Activated T-cell treated with anti-CD3 and anti-CD28 coated beads for 24 hours (primary cell): ENCODE measurements around the gene FOXP1.

Experiments
- DNase-seq: peaks from one replicate; pipeline ENCODE4 v3.0.0-alpha.2; 2020; ENCODE audit warnings: low read depth

Gene FOXP1

GRCh38 chr3:71586810-71587242 is 3.3 kb upstream of the FOXP1 start:
- no peak for DNase-seq

DNA sequence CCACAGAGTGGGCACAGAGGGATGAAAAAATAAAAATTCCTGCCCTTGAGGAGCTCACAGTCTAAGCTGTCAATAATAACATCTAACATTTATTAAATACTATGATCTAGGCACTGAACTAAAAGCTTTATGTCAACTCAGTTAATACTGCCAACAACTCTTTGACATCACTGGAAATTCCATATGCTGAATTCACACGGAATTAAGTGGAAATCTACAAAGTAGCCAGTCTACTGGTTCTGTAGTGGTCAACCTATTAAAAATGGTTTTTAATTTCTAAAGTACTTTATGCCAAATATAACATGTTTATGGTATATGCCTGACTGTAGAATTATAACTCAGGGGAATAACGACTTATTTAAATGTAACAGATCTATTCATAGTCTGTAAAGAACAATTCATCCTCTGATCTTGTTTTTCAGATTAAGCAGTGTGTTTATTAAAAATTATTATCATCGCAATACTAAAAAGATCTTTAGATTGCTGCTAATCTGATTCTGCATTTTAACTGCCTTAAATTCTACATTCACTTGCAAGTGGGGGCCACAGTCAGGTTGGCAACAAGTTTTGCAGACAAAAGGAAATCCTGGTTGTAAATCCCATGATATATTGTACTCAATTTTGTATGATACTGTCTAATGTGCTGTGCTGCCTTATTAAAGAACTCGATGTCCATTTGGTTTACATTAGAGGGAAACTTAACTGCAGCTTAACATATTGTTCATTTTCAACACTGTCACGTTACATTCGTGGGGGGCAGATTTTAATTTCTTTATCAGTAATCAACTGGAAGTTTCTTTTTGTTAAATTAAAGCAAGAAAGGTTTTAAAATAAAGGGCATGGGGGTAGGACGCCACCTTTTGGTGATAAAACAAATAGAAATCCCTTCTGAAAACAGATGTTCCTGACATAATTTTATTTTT is 2.6 kb upstream of the FOXP1 start:
- DNase-seq: no peak

DNA sequence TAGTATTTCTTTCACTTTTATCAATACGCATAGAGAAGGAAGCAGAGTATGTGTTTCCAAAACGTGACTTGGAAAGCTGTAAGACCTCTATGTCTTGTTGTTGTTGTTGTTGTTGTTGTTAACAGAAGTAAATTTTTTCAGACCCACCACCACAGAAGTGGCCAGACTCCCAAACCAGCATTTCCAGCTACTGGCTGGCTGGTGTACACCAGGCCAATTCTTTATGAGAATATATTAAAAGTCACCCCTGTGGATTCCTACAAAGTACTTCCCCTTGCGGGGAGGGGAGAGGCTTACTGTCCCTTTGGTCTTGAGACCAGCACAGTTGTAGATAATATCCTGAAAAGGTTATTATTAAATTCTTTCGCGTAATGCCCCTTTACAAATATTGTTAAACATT is 1.6 kb upstream of the FOXP1 start:
- no peak for DNase-seq

DNA sequence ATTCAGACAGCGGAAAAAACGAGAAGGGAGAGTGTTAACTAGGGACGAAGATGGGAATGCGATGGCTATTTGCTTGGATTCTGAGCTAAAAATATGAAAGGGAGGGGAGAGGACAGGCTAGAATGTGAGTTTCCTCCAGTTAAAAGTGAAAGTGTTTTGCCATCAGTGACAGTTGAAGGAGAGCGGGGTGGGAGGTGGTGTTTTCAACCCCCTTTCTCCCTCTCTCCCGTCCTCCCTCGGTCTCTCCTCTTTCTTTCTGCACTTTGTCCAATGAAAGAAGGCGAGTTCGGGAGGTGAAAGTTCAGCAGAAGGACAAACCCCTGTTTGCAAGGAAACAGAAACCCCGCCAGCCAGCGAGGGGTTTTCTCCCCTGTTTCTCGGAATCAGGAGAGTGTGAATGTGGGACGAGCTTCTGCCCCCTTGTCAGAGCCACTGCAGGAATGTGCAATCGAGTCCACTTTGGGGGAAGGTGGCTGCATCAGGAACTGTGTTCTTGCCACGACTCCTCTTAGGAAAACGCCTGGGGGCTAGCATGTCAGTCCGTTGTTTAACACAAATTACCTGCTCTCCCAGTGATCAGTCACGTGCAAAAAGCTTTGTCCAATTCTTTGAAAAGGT is 975 bp upstream of the FOXP1 start:
- DNase-seq: peak; percentile 66

DNA sequence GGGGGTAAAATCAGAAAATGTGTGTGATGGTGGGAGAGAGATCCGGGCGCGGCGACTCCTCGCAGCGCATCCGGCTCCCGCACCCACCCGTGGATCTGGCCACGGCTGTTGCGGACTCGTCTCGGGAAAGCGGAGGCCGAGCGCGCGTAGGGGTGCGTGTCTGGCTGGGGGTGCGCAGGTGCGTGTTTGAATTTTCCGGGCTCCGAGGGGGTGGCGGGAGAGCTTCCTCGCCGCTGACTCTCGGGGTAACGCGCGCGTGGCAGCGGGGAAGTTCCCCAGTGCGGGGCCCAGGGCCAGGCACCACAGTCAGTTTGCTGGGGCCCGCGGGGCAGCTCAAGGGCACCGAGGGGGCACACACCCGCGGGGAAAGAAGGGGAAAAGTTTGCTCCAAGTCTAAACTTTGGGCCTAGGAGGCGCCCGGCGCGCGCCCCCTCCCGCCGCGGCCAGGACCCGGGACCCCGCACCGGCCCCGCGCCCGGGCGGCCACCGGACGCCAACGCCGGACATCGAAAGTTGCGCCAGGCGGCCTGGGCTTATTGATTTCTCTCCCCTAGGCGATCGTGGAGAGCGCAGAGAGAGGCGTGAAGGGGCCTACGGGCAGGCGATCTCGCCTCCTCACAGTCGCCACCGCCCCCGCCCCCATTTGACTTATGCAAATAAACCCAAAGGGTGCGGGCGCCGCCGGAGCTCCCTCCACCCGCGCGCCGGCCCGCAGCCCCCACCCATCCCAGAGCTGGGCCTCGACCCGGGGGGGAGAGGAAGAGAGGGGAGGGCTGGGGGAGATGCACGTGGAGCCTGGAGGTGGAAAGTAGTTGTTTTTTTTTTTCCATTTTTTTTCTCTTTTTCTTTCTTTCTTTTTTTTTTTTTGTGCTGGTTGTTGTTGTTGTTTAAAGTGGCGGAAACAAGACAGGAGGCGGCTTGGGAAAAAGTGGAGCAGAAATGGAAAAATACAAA is 639 bp downstream of the FOXP1 start:
- DNase-seq: peak; percentile 63

GRCh38 chr3:71582036-71582611 is 1.4 kb downstream of the FOXP1 start:
- peak; percentile 41 for DNase-seq

DNA sequence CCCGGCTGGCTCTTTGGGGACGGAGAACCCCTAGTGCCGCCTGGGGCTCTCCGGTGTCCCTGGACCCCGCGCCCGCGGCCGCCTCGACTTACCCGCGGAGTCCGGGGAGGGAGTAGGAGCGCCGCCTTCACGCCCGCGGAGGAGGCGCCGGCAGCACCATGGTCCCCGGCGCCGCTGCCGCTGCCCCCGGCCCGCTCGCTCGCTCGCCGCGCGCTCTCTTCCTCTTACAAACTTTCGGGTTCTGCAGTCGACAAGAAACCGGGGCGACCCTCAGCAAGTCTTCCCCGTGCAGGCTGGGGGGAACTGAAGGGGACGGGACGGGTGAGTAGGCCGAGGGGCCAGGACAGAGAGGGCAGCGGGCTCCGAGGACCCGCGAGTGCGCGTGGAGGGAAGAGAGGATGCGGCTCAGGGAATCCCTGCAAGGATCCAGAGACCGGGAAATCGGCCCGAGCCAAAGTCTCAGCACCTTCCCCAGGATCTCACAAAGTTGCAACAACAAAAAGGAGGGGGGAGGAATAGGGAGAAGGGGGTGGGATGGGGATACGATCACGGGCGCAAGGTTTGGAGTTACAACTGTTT is 2.0 kb downstream of the FOXP1 start:
- peak; percentile 21 for DNase-seq

GRCh38 chr3:71580636-71581456 is 2.7 kb downstream of the FOXP1 start:
- no peak for DNase-seq

- no peak for DNase-seq
Observed at GRCh38 chr3:71579935-71580406, 3.6 kb downstream of the FOXP1 start.

DNA sequence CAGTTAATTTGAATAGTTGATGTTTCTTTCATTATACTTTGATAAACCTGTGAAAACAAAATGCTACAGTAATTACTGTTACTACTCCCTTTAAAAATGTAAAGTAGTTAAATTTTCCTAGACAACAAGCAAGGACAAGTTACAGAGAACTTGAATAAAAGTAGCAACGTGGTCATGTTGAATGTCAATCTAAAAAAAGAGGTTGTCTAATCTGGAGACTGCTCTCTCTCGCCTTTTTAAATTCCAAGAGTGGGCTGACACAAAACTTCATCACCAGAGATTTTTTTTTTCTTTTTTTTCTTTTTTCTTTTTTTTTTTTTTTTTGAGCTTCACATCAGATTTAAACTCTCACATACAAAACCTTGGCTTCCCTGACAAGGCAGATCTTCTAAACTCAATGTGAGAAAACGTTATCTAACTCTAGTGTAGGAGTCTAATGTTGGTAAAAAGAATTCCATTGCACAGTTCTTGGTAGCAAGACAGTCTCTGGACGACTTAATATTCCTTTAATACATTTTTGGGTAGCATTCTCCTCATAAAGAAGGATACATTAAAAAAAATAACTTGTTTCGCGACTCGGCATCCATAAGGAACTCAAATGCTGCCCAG is 4.1 kb downstream of the FOXP1 start:
- DNase-seq: no peak

GRCh38 chr3:71578054-71578751 is 5.3 kb downstream of the FOXP1 start:
- DNase-seq: no peak

DNA sequence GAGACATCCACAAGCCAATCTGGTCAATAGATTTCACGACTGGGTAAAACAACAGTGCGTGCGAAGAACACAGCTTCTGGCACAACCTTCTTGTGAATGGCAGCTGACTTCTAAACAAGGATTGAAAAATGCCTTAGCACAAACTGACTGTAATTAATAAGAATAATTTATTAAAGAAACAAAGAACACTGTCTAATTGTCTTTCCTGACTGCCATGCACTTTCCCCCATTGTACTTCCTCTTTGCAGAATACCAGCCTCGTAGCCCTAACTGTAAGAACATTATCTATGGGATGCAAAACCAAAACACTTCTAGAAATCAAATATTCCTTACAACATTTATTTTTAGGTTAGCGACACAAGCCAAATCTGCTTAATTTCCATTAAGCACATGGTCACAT is 6.5 kb downstream of the FOXP1 start:
- no peak for DNase-seq

DNA sequence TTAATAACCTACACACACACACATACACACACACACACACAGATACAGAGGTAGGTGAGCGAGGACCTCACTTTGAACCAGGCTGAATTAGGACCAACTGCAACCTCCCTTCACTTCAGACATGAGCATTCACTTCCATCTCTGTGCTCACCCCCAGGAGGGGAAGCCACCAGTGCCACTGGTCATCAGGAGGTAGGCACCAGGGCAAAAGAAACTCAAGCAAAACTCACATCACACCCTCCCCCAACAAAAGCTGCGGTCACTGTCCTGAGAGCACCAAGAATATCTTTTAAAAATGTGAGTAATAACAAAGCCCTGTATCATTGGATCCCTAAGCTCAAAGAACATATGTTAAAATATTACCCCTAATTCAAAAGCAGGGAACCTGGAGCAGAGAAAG is 8.1 kb downstream of the FOXP1 start:
- DNase-seq: no peak

DNA sequence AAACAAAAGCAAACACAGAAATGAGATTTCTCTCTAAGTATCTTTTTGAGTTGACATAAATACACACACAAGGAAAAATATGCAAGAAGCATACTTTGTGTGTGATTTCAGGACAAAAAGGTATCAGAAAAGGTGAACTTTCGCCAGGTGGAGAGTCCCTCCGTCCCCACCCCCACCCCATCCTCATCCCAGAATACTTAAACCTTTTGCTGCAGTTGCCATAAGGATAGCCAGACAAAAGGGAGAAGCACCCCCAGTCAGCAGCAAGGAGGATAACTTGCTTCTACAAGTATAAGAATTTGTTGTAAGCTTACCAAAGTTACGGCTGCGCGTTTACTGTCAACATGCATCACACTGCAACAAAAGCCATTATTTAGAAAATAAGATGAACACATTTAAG is 10.3 kb downstream of the FOXP1 start:
- no peak for DNase-seq

- no peak for DNase-seq
Observed at GRCh38 chr3:71570546-71570945, 13.0 kb downstream of the FOXP1 start.

DNA sequence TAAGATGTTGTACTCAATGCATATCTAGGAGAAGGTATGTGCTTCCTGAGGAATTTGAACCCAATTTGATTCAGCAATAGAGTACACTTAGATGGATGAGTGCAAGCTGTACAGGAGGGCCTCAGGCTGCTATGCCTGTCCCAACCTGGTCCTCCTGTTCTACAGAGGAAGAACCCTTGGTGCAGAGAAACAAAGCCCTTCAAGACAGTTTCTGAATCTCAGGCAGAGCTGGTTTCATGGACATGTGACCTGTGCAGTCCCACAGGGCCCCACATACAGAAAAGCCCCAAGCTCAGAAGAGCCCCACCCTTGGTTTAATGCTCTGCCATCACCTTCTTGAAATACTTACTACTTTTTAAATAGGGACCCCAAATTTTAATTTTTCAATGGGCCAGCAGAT is 15.3 kb downstream of the FOXP1 start:
- DNase-seq: no peak

GRCh38 chr3:71566776-71567175 is 16.8 kb downstream of the FOXP1 start:
- no peak for DNase-seq

GRCh38 chr3:71565976-71566375 is 17.6 kb downstream of the FOXP1 start:
- DNase-seq: no peak

DNA sequence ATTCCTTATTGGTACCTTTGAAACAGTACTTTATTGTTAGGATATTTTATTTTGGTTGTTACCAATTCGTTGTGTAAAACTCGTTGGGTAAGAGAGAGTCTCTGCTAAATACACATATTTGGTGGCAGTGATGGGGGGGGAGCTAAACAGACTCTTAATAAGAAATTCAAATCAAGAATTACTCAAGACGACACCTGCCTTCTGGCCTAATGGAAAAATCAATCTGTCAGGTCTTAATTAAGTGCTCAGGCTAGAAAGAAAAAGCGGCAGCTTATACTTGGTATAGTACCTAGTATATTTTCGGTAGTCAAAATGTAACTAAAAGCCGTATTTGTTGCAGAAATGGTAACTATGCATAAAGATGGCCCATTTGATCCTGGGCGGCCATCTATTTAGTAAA is 18.2 kb downstream of the FOXP1 start:
- DNase-seq: no peak

GRCh38 chr3:71564361-71564760 is 19.2 kb downstream of the FOXP1 start:
- DNase-seq: no peak
